ENCODE results near the gene RNF208.

DNA sequence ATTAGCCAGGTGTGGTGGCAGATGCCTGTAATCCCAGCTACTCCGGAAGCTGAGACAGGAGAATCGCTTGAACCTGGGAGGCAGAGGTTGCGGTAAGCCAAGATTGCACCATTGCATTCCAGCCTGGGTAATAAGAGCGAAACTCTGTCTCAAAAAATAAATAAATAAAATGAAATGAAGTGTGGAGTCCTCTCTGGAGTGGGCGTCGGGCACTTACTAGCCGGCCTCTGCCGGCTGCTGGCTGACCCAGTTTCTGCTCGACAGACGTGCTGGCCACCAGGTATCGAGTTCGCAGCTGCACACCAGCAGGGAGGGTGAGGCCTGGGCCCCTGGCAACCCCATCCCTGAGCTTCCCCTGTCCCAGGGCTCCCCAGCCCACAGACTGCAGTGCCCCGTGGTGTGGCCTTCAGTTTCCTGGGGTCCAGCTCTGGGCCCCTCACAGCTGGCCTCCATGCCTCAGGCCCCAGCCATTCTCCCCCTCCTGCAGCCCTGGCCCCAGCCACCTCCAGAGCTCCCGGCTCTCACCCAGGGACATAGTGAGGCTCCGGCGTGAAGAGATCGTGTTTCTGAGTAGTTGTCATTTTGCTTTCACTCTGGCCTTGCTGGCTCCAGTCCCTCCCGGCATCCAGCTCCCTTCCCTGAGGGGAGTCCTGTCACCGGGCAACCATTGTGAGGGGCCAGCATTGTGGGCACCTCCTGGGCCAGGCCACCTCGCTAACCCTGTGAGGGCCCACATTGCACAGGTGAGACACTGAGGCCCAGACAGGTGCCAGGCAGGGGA lies 25.3 kb upstream of the RNF208 start:
- no peak for TF ChIP-seq TAF1 (IDR thresholded peaks at IDR 0.05; ENCODE audit: low read depth)
- TF ChIP-seq CREB1 (IDR thresholded peaks at IDR 0.05; ENCODE audit: low read depth) = no peak
- TF ChIP-seq, protein P1, sequence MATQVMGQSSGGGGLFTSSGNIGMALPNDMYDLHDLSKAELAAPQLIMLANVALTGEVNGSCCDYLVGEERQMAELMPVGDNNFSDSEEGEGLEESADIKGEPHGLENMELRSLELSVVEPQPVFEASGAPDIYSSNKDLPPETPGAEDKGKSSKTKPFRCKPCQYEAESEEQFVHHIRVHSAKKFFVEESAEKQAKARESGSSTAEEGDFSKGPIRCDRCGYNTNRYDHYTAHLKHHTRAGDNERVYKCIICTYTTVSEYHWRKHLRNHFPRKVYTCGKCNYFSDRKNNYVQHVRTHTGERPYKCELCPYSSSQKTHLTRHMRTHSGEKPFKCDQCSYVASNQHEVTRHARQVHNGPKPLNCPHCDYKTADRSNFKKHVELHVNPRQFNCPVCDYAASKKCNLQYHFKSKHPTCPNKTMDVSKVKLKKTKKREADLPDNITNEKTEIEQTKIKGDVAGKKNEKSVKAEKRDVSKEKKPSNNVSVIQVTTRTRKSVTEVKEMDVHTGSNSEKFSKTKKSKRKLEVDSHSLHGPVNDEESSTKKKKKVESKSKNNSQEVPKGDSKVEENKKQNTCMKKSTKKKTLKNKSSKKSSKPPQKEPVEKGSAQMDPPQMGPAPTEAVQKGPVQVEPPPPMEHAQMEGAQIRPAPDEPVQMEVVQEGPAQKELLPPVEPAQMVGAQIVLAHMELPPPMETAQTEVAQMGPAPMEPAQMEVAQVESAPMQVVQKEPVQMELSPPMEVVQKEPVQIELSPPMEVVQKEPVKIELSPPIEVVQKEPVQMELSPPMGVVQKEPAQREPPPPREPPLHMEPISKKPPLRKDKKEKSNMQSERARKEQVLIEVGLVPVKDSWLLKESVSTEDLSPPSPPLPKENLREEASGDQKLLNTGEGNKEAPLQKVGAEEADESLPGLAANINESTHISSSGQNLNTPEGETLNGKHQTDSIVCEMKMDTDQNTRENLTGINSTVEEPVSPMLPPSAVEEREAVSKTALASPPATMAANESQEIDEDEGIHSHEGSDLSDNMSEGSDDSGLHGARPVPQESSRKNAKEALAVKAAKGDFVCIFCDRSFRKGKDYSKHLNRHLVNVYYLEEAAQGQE (IDR thresholded peaks at IDR 0.05; ENCODE audit: low read depth) = no peak
- TF ChIP-seq YY1 (IDR thresholded peaks at IDR 0.05; ENCODE audit: low read depth) = no peak
- no peak for TF ChIP-seq TCF12 (IDR thresholded peaks at IDR 0.05; ENCODE audit: low read depth)
- no peak for TF ChIP-seq EGR1 (IDR thresholded peaks at IDR 0.05)
- TF ChIP-seq ZBTB7A (IDR thresholded peaks at IDR 0.05; ENCODE audit: low read depth) = no peak
- TF ChIP-seq RAD21 (IDR thresholded peaks at IDR 0.05; ENCODE audit: low read depth) = no peak
- TF ChIP-seq, protein P2, sequence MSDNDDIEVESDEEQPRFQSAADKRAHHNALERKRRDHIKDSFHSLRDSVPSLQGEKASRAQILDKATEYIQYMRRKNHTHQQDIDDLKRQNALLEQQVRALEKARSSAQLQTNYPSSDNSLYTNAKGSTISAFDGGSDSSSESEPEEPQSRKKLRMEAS (IDR thresholded peaks at IDR 0.05) = no peak
- no peak for TF ChIP-seq EP300 (IDR thresholded peaks at IDR 0.05; ENCODE audit: borderline replicate concordance)
- TF ChIP-seq, protein P3, sequence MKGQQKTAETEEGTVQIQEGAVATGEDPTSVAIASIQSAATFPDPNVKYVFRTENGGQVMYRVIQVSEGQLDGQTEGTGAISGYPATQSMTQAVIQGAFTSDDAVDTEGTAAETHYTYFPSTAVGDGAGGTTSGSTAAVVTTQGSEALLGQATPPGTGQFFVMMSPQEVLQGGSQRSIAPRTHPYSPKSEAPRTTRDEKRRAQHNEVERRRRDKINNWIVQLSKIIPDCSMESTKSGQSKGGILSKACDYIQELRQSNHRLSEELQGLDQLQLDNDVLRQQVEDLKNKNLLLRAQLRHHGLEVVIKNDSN (IDR thresholded peaks at IDR 0.05) = no peak
- no peak for TF ChIP-seq TEAD4 (IDR thresholded peaks at IDR 0.05)
- TF ChIP-seq FOXM1 (IDR thresholded peaks at IDR 0.05; ENCODE audit: borderline replicate concordance, low read depth) = no peak
